Neural crest cell (in vitro differentiated cells): ENCODE results near the gene THSD7A. TPM values are rescaled to one million over a fixed set of nuclear protein-coding genes. Genes with fewer than 3 reads are reported as not detected.

ENCODE experiments used
- DNase-seq: peaks from one replicate; pipeline ENCODE4 v3.0.0; 2021; ENCODE audit warnings: low read depth, mixed read lengths, low spot score
- H3K27ac Mint-ChIP-seq: one replicate; pipeline ENCODE4 v1.8.0; 2021; ENCODE audit warnings: mild to moderate bottlenecking, mixed read lengths; ENCODE audit not compliant: unreplicated experiment
- H3K27me3 Mint-ChIP-seq: 2 replicates; pipeline ENCODE4 v1.8.0; 2021; ENCODE audit warnings: low read depth, mild to moderate bottlenecking, mixed read lengths
- H3K36me3 Mint-ChIP-seq: 2 replicates; pipeline ENCODE4 v1.8.0; 2021; ENCODE audit warnings: low read depth, mild to moderate bottlenecking, mixed read lengths
- H3K4me1 Mint-ChIP-seq: 2 replicates; pipeline ENCODE4 v1.8.0; 2021; ENCODE audit warnings: mixed read lengths
- H3K4me3 Mint-ChIP-seq: one replicate; pipeline ENCODE4 v1.8.0; 2021; ENCODE audit warnings: mild to moderate bottlenecking, mixed read lengths
- H3K9me3 Mint-ChIP-seq: 2 replicates; pipeline ENCODE4 v1.8.0; 2021; ENCODE audit warnings: mixed read lengths
- total RNA-seq: library from RNA; stranded (reverse); gene quantifications from 2 replicates; pipeline ENCODE4 v1.2.1, GENCODE V29; 2021
- TF ChIP-seq, protein P1 (sequence below): fragments of 200-600 bp; sonication (generic); conservative IDR thresholded peaks from 2 replicates; pipeline ENCODE4 v1.5.0; 2021; ENCODE audit warnings: antibody characterized with exemption, mild to moderate bottlenecking

THSD7A gene
- total RNA-seq, 1 donor from 2014 or later = 4.8 TPM

- peaks cover 20% of the 10 kb centered on the region for H3K27me3 Mint-ChIP-seq
- H3K4me1 Mint-ChIP-seq = peaks cover 22% of the 10 kb centered on the region
- H3K4me3 Mint-ChIP-seq = peak overlapping the region; percentile 28
- H3K36me3 Mint-ChIP-seq = no peaks in the 10 kb centered on the region
- no peaks in the 10 kb centered on the region for H3K9me3 Mint-ChIP-seq
- TF ChIP-seq, protein P1, sequence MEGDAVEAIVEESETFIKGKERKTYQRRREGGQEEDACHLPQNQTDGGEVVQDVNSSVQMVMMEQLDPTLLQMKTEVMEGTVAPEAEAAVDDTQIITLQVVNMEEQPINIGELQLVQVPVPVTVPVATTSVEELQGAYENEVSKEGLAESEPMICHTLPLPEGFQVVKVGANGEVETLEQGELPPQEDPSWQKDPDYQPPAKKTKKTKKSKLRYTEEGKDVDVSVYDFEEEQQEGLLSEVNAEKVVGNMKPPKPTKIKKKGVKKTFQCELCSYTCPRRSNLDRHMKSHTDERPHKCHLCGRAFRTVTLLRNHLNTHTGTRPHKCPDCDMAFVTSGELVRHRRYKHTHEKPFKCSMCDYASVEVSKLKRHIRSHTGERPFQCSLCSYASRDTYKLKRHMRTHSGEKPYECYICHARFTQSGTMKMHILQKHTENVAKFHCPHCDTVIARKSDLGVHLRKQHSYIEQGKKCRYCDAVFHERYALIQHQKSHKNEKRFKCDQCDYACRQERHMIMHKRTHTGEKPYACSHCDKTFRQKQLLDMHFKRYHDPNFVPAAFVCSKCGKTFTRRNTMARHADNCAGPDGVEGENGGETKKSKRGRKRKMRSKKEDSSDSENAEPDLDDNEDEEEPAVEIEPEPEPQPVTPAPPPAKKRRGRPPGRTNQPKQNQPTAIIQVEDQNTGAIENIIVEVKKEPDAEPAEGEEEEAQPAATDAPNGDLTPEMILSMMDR = no peak
- H3K27ac Mint-ChIP-seq = no peak overlapping the region
- no peak for DNase-seq
These were observed 2.0 kb downstream of the THSD7A start for GRCh38 chr7:11829954-11830353.

DNA sequence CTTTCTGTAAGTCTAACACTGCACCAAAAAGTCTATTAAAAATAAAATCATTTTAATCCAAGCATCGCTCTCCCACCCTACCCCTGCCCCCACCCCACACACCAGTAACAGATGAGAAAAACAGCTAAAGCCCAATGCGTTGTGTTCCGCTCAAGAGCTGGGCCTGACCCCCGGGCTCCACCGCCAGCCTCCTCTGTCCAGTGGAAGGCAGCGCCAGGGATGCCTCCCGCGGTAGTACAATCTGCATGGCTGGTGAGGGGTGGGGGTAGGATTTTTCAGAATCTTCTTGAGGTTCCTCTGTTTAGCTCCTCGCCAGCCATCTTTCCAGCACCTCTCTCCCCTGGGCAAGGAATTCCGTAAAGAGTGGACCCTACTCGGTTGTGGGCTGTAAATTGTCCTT is 12.1 kb downstream of the THSD7A start:
- TF ChIP-seq, protein P1 = no peak

GRCh38 chr7:11819271-11819670 is 12.7 kb downstream of the THSD7A start:
- Mint-ChIP-seq H3K9me3 (no peaks in the 10 kb centered on the region), H3K36me3 (no peaks in the 10 kb centered on the region), H3K27me3 (no peaks in the 10 kb centered on the region), H3K4me1 (no peaks in the 10 kb centered on the region), H3K4me3 (no peak overlapping the region), H3K27ac (no peak overlapping the region)
- TF ChIP-seq, protein P1 = no peak
- no peak for DNase-seq

More for the DNA sequence above, 12.1 kb downstream of the THSD7A start:
- no peak for DNase-seq
- H3K9me3 Mint-ChIP-seq = no peaks in the 10 kb centered on the region
- H3K27ac Mint-ChIP-seq = no peak overlapping the region
- H3K27me3 Mint-ChIP-seq = no peaks in the 10 kb centered on the region
- no peaks in the 10 kb centered on the region for H3K4me1 Mint-ChIP-seq
- H3K36me3 Mint-ChIP-seq = no peaks in the 10 kb centered on the region
- no peak overlapping the region for H3K4me3 Mint-ChIP-seq

GRCh38 chr7:11818281-11818680 is 13.7 kb downstream of the THSD7A start:
- Mint-ChIP-seq H3K27ac (no peak overlapping the region), H3K36me3 (no peaks in the 10 kb centered on the region), H3K4me3 (no peak overlapping the region), H3K4me1 (no peaks in the 10 kb centered on the region), H3K9me3 (no peaks in the 10 kb centered on the region), H3K27me3 (no peaks in the 10 kb centered on the region)
- DNase-seq = no peak
- TF ChIP-seq, protein P1 = no peak

GRCh38 chr7:11817111-11817740 is 14.8 kb downstream of the THSD7A start:
- Mint-ChIP-seq H3K27me3 (no peaks in the 10 kb centered on the region), H3K4me1 (no peaks in the 10 kb centered on the region), H3K9me3 (no peaks in the 10 kb centered on the region), H3K4me3 (no peak overlapping the region), H3K27ac (no peak overlapping the region), H3K36me3 (no peaks in the 10 kb centered on the region)
- no peak for DNase-seq
- TF ChIP-seq, protein P1 = no peak
